Activated CD8-positive, alpha-beta memory T cell treated with anti-CD3 and anti-CD28 coated beads, Interleukin-2, amount 50 U/mL, for 1 hour (primary cell): Measurements from ENCODE around the gene SPDEF.

Experiments used
- DNase-seq: peaks from one replicate; pipeline ENCODE4 v3.0.0-alpha.2; 2020; ENCODE audit errors: extremely low read depth

SPDEF gene

DNA sequence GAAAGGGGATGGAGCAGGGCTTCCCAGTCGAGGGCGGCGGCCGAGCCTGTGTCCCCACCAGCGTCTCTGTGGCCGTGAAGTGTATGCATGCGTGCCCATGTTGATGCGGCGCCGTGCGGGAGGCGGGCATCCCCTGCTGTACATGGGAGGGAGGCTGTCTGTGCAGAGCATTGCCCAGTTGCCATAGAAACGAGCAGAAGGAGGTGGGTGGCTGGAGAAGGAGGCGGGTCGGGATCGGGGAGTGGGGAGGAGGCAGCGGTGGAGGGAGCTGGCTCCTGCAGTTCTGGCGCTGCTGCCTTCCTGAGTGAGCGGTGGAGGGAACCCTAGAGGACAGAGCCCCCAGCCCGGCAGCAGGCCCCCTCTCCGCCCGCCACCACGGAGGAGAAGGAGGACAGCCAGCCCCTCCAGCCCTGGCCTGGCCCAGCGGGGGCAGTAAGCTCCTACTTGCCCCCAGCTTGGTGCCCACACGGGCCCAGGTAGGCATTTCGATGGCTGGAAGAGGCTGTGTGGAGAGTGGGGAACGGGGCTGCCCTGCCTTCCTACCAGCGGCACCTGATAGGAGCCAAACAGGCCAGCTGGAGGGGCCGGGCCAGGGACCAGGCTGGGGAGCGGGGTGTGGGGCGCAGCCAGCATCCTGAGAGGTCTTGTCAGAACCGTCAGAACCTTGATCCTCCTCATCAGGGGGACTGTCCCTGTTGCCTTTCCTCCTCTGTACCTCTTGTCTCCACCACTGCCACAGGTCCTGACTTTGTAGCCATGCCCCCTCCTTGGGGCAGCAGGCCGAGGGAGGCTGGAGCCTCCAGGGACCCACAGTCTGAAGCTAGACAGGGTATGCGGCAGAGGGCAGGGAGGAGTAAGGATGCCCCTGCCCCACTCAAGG lies 41.3 kb downstream of the SPDEF start:
- no peak for DNase-seq

DNA sequence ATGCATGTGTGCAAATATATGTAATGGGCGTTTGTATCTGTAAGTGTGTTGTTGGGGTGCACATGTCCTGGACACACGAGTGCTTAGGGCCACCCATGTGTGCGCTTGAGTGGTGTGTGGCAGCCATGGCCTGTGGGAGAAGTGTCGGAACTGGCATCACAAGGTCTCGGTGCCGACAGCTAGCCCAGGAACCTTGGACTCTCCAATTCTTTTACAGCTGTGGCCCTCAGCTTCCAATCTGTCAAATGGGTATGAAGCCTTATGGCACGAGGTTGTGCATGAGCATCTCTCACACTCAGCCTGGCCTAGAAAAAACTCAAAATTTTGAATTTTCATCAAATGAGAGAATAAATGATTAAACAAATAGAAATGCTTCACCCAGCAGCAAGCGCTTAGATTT lies 42.0 kb downstream of the SPDEF start:
- no peak for DNase-seq

DNA sequence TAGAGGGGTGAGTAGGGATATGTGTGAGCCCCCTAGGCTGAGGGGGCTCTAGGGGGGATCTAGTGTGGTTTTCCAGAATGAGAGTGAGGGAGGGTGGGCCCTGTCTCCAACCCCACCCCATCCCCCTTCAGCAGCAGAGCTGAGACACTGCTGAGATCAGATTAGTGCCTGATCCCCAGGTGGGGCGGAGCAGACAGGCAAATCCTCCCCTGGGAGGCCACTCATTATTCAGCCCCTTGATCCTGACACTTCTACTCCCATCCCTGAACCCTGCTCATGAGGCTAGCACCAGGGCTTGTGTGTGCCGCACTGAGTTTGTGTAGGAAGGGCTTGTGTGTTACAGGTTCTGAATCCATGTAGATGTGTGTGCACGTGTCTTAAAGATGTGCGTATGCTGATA lies 42.5 kb downstream of the SPDEF start:
- no peak for DNase-seq

DNA sequence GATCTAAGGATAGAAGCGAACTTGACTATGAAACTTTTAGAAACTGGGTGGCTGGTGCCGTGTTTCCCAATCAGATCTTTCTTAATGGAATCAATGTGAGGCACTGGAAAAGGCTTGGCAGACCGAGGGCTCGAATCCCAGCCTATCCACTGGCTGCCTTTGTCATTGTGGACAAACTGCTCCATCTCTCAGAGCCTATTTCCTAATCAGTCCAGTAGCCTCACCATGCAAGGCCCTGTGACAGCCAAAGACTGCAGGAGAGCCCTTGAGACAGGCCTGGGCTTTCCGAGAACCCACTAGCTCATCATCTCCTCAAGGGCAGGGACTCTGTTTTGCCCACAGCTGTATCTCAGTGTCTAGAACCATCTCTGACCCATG lies 43.4 kb downstream of the SPDEF start:
- no peak for DNase-seq

DNA sequence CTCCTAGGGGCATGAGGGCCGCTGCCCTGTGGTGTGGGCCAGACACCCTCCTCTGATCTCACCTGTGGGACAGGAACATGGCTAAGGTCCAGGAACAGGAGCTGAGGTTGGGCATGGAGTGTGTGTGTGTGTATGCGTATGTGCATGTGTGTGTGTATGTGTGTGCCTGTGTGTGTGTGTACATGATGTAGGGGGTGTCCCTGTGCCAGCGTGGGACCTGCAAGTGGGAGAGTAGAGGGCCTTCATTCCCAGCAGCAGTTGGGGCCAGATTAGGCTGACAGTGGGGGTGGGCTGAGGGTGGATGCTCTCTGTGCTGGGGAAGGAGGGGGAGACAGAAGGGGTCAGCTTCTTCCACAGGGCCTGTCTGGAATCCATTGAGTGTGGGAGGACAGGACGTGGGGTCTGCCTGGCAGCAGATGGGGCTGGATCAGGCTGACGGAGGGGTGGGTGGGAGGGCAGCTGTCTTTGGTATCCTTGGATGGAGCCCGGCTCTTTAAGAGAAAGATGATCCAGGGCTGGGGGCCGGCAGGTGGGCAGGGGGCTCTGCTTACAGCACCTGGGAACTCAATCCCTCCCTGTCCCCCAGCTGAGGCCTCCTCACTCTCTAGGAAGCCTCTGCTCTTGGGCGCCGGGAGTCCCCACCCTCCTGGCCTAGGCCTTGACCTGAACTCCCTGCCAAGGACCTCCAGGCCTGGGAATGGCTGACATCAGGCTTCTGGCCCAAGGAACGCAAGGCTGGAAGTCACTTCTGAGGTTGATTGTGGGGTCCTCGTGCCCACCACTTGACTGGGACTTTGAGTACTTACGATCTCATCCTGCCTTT lies 44.0 kb downstream of the SPDEF start:
- no peak for DNase-seq

DNA sequence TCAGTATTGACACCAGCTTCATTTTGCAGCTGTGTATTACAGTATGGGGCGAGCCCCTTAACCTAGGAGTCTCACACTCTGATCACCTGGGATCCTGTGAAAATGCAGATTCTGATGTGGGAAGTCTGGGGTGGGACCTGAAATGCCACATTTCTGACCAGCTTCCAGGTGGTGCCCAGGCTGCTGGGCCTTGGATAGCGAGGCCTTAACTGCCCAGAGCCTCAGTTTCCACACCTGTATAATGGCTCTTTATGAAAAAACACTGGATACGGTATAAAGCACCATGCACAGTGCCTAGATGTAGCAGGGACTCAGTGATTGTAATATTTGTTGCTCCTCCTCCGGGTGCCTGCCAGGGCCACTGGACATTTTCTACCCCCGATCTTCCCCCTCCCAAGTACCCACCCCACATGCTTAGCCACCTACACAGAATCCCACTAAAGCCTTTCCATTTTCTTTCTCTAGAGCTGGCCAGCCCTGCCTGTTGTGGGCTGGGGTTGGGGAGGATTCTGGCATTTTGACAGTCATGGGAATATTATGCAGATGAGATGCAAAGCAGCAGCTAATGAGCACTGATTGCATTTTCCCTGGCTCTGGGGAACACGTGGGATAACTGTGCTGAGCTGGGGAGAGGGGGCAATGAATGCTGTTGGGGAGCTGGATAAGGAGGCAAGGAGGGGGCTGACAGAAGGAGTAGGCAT lies 44.8 kb downstream of the SPDEF start:
- DNase-seq: no peak

DNA sequence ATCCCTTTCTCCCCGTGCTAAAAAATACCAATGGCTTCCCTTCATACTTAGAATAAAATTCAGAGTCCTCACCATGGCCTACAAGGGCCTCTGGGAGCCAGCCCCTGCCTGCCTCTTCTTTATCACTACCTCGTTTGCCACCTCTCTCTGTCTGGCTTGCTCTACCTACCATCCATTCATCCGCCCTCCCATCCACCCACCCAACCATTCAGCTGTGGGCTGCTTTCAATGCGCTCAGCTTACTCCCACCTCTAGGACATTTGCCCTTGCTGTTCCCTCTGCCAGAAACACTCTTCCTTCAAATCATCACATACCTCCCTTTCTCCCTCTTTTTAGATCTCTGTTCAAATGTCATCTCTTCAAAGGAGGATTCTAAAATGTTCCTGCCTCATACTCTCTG lies 45.8 kb downstream of the SPDEF start:
- DNase-seq: no peak

DNA sequence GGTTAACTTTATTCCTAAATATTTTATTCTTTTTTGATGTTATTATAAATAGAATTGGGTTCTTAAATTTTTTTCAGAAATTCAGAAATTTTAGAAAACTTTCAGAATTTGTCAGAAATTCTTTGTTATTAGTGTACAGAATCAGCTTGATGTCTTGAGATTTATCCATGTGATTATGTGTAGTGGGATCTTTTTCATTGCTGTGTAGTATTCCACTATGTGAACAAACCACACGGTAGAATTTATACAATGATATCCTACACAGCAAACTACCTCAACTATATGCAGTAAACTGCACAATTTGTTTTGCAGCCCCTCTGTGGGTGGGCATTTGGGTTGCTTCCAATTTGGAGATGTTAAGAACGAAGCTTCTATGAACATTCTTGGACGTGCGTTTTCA lies 46.3 kb downstream of the SPDEF start:
- DNase-seq: no peak

DNA sequence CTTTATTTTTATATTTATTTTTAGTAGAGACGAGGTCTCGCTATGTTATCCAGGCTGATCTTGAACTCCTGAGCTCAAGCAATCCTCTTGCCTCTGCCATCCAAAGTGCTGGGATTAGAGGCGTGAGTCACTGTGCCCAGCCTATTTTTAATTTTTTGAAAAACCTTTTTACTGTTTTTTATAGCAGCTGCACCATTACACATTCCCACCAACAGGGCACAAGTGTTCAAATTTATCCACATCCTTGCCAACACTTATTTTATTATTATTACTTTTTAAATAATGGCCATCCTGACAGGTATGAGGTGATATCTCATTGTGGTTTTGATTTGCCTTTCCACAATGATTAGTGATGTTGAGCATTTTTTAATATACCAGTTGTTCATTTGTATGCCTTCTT lies 47.7 kb downstream of the SPDEF start:
- DNase-seq: no peak

DNA sequence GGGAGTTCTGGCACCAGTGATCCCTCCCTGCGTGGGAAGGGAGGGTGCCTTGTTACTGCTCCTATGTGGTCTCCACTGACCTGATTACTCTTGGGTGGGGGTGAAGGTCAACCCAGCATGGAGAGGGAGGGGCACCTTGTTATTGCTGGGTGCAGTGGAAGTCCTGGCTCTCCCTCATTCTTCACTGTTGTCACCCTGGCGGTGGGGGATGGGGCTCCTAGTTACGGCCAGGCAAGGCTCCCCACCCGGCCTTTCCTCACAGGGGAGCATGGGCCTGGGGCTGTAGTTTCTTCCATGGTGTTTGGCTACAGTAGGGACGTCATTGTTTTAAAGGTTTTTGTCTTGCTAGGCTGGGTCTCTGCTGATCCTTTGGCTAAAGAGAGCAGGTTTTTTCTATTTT lies 49.4 kb downstream of the SPDEF start:
- no peak for DNase-seq

DNA sequence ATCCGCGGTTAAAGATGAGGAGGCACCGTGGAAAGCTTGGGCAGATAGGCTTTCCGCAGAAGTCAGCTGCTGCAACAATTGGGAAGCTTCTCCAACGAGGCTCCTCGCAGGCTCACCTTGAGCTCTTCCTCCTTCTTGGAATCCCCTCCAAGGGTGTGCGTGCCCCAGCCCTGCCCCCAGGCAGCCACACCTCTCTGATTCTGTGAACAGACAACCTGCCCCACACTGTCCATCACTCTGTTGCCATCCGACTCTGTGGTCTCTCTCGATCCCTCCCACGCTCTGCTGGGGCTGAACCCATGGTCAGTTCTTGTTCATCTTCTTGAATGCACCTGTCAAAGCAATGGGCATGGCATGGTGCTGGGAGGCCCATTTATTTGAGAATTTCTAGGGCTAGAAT lies 58.7 kb downstream of the SPDEF start:
- no peak for DNase-seq

DNA sequence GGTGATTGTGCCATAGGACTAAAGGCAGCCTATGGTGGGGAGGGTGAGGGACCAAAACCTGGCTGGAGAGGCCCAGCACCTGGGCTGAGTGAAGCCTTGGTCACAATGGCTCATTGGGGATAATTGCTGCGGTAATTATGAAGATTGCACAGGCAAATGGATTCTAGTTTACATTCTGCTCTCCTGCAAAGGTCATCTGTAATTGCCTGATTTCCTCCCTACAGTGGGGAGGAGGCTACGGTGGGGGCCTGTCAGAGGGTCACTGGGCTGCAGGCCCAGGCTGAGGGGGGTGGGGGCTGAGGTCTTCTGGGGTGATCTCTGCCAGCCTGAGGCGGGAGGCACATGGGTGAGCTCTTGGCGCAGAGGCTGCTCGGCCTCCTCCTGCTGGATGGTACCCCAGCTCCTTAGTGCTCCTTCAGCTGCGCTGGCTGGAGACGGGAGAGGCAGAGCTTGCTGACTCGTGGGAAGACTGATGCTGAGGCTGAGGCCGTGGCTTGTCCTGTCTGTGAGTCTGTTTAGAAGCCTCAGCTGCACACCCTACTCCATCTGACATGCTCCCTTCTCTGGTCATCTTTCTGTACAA lies 59.9 kb downstream of the SPDEF start:
- DNase-seq: no peak

DNA sequence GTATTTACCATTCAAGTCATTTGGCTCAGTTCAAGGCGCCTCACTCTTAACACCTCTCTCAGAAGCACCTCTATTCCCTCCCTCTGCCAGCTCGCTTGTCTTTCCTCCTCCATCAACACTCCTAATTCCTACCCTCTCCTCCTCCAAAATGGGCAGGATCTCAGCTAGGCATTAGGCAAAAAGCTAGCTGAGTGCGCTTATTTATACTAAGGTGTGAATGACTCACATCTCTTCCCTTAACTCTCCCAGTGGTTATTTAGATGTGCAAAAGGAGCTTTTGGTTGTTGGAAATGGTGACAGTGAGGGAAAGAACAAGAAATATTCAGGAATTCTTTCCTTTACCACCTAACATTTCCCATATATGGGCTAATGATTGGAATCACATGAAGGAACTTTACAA lies 61.2 kb downstream of the SPDEF start:
- no peak for DNase-seq

DNA sequence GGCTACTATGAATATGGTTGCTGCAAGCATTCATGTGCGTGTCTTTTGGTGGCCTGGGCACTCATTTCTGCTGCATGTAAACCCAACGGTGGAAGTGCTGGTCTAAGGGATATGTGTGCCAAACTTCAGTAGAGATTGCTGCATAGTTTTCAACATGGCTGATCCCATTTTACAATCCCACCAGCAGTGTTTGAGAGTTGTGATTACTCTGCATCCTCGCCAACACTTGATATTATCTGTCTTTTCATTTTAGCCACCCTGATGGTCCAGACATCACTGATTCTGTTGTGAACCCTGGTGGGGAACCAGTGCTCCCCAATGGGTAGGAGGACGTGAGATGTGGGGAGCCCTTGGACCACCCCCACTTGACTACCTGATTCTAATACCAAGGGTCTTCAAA lies 62.8 kb downstream of the SPDEF start:
- DNase-seq: no peak

DNA sequence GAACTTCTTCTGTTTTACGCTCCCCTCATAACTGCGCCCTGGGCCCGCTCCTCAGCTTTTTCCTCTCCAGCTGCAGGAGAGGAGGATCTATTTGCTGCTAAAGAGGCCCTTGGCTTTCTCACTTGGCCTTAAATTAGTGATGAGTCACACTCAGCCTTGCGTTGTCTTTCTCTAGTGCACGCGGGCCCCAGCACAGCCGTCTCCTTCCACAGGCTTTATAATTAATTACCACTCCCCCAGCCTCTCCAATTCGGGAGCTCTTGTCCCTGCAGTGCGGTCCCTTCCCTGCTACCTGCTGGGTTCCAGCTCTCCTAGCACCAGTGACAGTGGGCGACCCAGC lies 65.1 kb downstream of the SPDEF start:
- DNase-seq: no peak

DNA sequence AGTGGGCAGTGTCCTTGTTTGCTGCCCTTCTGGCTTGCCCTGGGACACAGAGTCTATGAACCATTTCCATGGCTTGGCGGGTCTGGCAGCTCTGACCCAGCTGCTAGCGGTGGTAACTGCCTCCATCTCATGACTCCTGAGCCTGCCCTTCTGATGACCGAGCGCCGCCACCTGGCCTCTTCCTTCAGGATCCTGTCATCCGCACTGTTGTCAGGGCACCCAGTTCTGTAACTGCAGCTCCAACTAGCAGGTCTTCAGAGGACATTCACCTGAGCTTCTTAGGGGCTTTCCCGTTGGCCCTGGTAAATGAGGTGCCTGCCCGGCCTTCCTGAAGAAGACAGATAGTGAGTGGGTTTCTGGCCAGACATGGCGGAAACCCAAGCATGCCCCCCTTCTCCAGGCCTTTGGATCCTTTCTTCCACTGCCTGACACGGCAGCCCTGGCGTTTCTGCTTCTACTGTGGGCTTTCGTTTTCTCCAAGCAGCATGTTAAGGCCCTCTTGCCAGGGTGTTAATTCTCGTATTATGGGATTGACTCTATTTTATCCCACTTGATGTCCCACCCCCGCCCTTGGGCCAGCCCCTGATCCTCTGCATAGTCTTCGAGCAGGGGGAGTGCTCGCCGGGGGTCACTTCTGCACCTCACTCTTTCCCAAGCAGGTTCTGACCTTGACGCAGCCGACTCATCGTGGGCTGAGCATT lies 65.6 kb downstream of the SPDEF start:
- DNase-seq: no peak

DNA sequence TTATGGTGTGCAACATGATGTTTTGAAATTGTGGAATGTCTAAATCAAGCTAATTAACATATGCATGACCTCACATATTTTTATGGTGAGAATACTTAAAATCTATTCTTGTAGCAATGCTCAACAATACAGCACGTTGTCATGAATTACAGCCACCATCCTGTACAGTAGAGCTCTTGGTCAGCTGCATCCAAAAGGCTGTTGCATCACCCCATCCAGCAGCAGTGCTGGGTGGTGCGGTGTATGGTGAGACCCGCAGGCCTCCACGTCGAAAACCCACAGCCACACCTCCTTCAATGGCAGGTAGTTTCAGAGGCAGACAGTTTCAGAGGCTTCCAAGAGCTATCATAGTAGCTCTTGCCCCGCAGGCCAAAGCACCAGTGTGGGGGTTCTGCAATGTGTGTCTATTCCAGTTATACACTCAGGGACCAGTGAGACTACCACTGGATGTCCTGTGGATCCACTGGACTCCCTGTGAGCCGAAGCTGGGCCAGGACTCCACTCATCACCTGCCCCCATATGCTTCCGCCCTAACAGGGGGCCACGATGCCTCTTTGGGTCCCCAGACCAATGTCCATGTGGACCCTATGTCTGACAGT lies 66.8 kb downstream of the SPDEF start:
- no peak for DNase-seq
